ENCODE data around the gene SULT1E1. TPM values are rescaled to one million over a fixed set of nuclear protein-coding genes. Genes with fewer than 3 reads are reported as not detected.
"Not testable (repeated sequence)": the region's sequence is repeated elsewhere in the genome, so short reads cannot be mapped to it uniquely, and the experiment has no call there.

Gene SULT1E1
- total and polyA plus RNA-seq, 2 donors (not counting 1 experiment from before 2014, with no cell fraction given), result not detected

DNA sequence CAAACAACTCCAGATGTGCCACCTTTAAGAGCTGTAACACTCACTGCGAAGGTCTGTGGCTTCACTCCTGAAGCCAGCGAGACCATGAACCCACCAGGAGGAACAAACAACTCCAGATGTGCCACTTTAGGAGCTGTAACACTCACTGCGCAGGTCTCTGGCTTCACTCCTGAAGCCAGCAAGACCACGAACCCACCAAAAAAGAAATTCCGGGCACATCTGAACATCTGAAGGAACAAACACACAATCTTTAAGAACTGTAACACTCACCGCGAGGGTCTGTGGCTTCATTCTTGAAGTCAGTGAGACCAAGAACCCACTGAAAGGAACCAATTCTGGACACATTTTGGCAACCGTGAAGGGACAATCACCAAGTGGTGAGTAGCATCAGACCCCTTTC lies 34.9 kb downstream of the SULT1E1 start:
- CTCF ChIA-PET; H3K36me3 ChIP-seq (replicated peaks in 1 of 2; ENCODE audit: control extremely low read depth in 1 of 2, control insufficient read depth in 1 of 2, extremely low read depth in 1 of 2, insufficient read depth in 2 of 2, low read length in 1 of 2); H4K20me1 ChIP-seq (ENCODE audit: control insufficient read depth, insufficient read depth, low read length, poor library complexity, severe bottlenecking); H3K4me3 Mint-ChIP-seq; H3K27me3 ChIP-seq (replicated peaks in 1 of 4; ENCODE audit: control extremely low read depth in 1 of 4, control insufficient read depth in 3 of 4, insufficient read depth in 4 of 4, low read length in 3 of 4); H3K9ac ChIP-seq (ENCODE audit: low read length); H3K79me2 ChIP-seq (ENCODE audit: control insufficient read depth, insufficient read depth, low read length); POLR2A ChIA-PET; H3K27ac ChIP-seq (ENCODE audit: low read length in 2 of 2); H3K27me3 Mint-ChIP-seq; H3K9me3 Mint-ChIP-seq (ENCODE audit: insufficient read depth); H3K4me1 Mint-ChIP-seq; intact Hi-C loops (cut with micrococcal nuclease); H3K4me3 ChIP-seq (ENCODE audit: control extremely low read depth in 1 of 5, extremely low read depth in 1 of 5, insufficient read depth in 1 of 5, low read depth in 2 of 5, low read length in 4 of 5); H3K9me3 ChIP-seq (ENCODE audit: control extremely low read depth in 1 of 3, control insufficient read depth in 2 of 3, insufficient read depth in 1 of 3, low read length in 2 of 3); ATAC-seq (ENCODE audit: low read depth); DNase-seq; H3K4me2 ChIP-seq (replicated peaks; ENCODE audit: low read depth, low read length, poor library complexity, severe bottlenecking); H3K27ac Mint-ChIP-seq; H3K4me1 ChIP-seq (ENCODE audit: control insufficient read depth in 2 of 2, insufficient read depth in 2 of 2, low read length in 2 of 2): not testable (repeated sequence)
- WGBS (ENCODE audit: insufficient coverage), result 20% methylated on average over 8 of the region's 8 CpGs
- H2AFZ ChIP-seq (ENCODE audit: insufficient read depth, low read depth, low read length, poor library complexity, severe bottlenecking), result peak overlapping the region; percentile 28

DNA sequence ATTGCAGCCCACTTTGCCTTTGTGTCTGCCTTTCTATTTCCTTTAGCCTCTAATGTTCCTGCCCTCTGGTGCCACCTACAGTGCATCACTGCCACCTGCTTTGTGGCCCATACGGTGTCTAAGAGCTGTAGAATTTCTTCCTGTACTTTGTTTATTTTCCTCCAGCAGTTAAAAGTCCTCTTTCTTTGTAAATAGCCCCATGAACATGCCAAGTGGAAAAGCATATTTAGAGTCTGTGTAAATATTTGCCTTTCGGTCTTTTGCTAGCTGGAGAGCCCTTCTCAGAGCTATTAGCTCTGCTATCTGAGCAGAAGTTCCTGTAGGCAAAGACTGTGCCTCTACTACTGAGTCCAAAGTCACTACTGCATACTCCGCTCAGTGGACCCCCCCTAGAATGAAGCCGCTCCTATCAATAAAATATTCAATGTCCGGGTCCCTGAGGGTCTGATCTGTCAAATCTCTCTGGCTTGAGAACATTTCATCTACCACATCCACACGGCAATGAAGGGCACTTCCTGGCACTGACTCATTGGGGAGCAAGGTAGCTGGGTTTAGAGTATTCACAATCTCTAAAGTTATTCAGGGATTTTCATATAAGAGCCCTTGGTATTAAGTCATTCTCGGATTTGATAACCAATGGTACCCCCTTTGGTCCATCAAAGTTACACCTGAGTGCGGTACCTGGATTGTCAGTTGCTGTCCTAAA lies 36.3 kb downstream of the SULT1E1 start:
- Histone ChIP-seq H3K36me3 (replicated peaks in 1 of 2; ENCODE audit: control extremely low read depth in 1 of 2, control insufficient read depth in 1 of 2, extremely low read depth in 1 of 2, insufficient read depth in 2 of 2, low read length in 1 of 2) (no peaks in the 10 kb centered on the region), H3K79me2 (ENCODE audit: control insufficient read depth, insufficient read depth, low read length) (no peaks in the 10 kb centered on the region), H4K20me1 (ENCODE audit: control insufficient read depth, insufficient read depth, low read length, poor library complexity, severe bottlenecking) (no peaks in the 10 kb centered on the region), H3K9ac (ENCODE audit: low read length) (no peak overlapping the region), H2AFZ (ENCODE audit: insufficient read depth, low read depth, low read length, poor library complexity, severe bottlenecking) (no peak overlapping the region), H3K4me3 (ENCODE audit: control extremely low read depth in 1 of 5, extremely low read depth in 1 of 5, insufficient read depth in 1 of 5, low read depth in 2 of 5, low read length in 4 of 5) (no peak overlapping the region), H3K4me1 (ENCODE audit: control insufficient read depth in 2 of 2, insufficient read depth in 2 of 2, low read length in 2 of 2) (no peaks in the 10 kb centered on the region), H3K27me3 (replicated peaks in 1 of 4; ENCODE audit: control extremely low read depth in 1 of 4, control insufficient read depth in 3 of 4, insufficient read depth in 4 of 4, low read length in 3 of 4) (no peaks in the 10 kb centered on the region), H3K4me2 (replicated peaks; ENCODE audit: low read depth, low read length, poor library complexity, severe bottlenecking) (no peak overlapping the region), H3K27ac (ENCODE audit: low read length in 2 of 2) (no peak overlapping the region), H3K9me3 (ENCODE audit: control extremely low read depth in 1 of 3, control insufficient read depth in 2 of 3, insufficient read depth in 1 of 3, low read length in 2 of 3) (peaks cover 0 to 3% (median 2%) of the 10 kb centered on the region in 3 donors)
- Mint-ChIP-seq H3K27me3 (no peaks in the 10 kb centered on the region), H3K4me3 (no peak overlapping the region), H3K27ac (no peak overlapping the region), H3K9me3 (ENCODE audit: insufficient read depth) (no peaks in the 10 kb centered on the region), H3K4me1 (no peaks in the 10 kb centered on the region)
- ATAC-seq (ENCODE audit: low read depth) (no peak), DNase-seq (no peak)
- TF ChIP-seq, protein P1, sequence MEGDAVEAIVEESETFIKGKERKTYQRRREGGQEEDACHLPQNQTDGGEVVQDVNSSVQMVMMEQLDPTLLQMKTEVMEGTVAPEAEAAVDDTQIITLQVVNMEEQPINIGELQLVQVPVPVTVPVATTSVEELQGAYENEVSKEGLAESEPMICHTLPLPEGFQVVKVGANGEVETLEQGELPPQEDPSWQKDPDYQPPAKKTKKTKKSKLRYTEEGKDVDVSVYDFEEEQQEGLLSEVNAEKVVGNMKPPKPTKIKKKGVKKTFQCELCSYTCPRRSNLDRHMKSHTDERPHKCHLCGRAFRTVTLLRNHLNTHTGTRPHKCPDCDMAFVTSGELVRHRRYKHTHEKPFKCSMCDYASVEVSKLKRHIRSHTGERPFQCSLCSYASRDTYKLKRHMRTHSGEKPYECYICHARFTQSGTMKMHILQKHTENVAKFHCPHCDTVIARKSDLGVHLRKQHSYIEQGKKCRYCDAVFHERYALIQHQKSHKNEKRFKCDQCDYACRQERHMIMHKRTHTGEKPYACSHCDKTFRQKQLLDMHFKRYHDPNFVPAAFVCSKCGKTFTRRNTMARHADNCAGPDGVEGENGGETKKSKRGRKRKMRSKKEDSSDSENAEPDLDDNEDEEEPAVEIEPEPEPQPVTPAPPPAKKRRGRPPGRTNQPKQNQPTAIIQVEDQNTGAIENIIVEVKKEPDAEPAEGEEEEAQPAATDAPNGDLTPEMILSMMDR (IDR thresholded peaks at IDR 0.05), result no peak
- no peak for TF ChIP-seq EZH2 (IDR thresholded peaks at IDR 0.05; ENCODE audit: borderline replicate concordance, insufficient read depth, low read depth, low read length, poor library complexity, severe bottlenecking)
- 90% methylated on average over 5 of the region's 8 CpGs for WGBS (ENCODE audit: insufficient coverage)
- ChIA-PET POLR2A (no interaction called here), CTCF (no interaction called here)
- intact Hi-C loops (cut with micrococcal nuclease), result no loop called here

Data from B cell (primary cell).